GM21515 (cell line): ENCODE data around the gene IGSF6.
"Not testable (repeated sequence)": the region's sequence is repeated elsewhere in the genome, so short reads cannot be mapped to it uniquely, and the experiment has no call there.

Source experiments
- ATAC-seq: cut with Tn5 transposase; IDR thresholded peaks from one replicate; pipeline ENCODE4 v1.9.1; 2021; ENCODE audit not compliant: unreplicated experiment

IGSF6 gene, protein sequence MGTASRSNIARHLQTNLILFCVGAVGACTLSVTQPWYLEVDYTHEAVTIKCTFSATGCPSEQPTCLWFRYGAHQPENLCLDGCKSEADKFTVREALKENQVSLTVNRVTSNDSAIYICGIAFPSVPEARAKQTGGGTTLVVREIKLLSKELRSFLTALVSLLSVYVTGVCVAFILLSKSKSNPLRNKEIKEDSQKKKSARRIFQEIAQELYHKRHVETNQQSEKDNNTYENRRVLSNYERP

DNA sequence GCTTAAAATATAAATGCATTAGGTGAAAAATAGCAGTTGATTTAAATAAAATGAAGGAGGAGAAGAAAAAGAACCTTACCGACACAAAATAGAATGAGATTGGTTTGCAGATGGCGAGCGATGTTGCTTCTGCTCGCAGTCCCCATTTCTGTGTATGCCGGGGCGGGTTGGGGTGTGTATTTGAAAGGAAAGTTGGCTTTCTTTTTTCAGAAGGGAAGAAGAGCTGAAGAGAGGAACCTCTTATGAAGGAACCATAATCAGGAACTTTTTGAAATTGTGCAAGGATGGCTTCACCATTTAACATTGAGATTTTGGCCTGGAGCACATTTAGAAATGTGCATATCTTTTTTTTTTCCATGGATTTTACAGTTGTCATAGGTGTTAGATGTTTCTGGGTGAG, at the start of gene IGSF6:
IGSF6 (minus strand) TSS at position 156 of the 400 bp plus-strand sequence; CDS start at position 146, 10 bp downstream.
- no peak for ATAC-seq

DNA sequence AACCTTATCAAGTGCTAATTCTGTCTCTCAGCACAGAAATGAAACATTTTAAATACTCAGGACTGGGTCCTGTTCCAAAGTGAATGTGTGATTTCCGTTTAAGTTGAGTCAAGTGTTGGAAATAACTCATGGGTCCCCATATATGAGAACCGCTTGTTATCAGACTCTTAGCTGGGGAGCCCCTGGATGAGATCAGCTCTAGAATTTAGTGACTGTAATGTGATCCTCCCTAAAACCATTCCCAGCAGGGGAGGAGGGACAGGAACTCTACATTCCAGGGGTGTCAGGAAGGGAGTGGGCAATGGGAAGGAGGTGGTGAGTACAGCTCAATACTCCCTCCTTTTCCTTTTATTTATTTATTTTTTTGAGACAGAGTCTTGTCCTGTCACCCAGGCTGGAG, 48.9 kb upstream of the IGSF6 start:
- ATAC-seq: no peak

DNA sequence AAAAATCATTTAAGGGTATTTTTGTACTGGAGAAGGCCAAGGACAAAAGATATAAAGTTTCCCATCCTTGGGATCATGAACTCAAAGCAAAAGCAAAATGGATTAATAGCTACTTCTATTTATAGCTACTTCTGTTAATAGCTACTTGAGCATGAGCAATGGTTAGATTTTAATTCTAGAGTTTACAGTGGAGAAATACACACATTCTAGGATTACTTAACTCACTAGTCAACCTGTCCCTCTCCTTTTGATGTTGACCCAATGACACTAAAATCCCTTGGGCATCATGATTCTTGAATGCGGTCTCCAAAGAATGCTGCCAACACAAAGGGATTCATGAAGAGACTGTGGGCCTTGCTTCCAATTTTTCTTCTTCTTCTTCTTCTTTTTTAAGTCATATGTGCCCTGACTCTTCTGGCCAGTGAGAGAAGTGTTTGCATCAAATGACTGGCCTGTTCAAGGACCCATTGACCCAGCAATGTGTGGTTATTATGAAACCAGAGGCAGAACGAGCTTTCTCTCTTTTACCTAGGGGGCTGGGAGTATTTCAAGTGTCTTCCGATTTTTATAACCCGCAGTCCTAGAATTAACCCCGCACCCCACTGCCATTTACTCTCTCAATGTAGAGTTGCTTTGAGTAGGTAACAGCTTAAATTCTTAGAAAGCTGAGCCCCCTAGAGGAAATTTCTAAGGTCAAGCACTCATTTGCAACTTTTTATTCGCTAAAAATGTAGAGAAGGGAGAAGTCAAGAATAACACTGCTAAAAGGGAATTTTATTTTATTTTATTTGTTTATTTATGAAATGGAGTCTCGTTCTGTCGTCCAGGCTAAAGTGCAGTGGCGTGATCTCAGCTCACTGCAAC, 46.0 kb upstream of the IGSF6 start:
- no peak for ATAC-seq

DNA sequence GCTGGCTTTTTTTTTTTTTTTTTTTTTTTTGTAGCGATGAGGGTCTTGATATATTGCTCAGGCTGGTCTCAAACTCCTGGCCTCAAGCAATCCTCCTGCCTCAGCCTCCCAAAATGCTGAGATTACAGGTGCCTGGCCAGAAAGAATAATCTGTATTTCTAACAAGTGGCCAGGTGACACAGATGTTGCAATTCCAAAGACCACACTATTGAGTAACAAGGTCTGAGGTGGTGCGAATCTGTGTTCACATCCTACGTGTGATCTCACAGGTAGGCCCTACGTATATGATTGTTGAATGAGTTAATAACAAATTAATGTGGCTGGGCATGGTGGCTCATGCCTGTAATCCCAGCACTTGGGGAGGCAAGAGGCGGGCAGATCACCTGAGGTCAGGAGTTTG, 44.6 kb upstream of the IGSF6 start:
- ATAC-seq: no peak

DNA sequence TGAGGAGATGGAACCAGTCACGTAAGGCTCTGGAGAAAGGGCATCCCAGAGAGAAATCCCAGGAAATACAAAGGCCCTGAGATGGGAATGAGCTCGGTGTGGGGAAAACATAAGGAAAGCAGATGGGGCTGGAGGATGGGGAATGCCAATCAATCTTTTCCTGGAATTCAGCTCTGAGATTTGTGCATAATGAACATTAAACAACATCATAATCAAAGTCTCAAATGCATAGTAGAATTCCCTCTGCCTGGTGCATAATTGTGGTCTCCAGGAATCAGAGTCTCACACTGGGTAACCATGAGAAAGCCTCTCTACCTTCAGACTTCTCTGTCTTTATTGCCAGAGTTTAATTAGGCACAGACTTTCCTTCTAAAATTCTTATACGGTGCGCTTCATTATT, 42.2 kb upstream of the IGSF6 start:
- no peak for ATAC-seq

DNA sequence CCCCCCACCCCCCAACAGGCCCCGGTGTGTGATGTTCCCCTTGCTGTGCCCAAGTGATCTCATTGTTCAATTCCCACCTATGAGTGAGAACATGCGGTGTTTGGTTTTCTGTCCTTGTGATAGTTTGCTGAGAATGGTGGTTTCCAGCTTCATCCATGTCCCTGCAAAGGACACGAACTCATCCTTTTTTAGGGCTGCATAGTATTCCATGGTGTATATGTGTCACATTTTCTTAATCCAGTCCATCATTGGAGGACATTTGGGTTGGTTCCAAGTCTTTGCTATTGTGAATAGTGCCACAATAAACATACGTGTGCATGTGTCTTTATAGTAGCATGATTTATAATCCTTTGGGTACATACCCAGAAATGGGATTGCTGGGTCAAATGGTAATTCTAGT, 38.6 kb upstream of the IGSF6 start:
- ATAC-seq: not testable (repeated sequence)

DNA sequence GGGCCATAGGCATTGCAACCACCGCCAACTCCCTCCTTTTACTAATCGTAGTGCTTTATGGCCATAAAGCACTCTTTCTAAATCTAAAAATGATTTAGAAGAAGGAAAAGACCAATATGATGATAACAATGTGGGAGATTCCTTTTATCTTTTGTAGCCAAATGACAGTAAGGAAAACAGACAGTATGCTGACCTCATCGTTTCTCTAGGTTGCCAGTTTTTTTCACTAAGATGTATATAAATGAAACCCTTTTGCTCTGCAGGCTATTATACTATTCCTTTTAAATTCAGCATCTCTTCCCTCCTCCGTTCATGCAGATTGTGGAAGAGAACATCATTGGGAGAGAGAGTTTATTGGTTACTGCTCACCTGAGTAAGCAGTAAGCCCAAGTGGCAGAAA, 36.7 kb upstream of the IGSF6 start:
- no peak for ATAC-seq

DNA sequence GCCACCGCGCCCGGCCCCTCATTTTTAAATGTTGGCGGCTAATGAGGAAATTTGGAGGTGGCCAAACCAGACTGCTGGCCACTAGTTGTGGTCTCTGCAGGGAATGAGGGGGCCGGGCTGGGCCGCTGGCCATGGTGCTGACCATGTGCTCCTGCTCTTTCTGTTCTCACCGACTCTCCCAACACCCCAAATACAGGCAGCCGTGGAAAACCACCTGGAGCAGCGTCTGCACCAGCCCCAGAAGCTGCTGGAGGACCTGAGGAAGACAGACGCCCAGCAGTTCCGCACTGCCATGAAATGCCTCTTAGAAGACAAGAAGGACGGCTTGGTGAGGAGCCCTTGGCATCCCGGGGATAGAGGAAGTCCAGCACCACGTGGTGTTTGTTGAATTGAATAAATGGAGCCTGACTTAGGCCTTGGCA, 32.6 kb upstream of the IGSF6 start:
- no peak for ATAC-seq

DNA sequence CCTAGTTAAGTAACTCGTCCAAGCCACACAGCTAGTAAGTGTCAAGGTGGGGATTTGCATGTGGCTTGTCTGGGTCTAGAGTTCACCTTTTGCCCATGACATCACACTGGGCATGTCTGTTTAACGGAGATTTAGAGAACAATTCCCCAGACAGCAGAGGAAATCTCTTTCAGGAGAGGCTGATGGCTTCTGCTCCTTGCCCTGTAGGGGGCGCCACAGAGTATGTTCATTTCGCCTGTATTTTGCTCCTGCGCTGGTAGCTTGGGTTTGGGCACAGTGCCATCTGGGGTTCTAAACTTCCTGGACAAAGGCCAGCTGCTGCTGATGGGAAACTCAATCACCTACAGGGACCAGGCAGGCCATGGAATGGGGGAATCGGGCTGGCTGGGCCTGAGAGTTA, 31.8 kb upstream of the IGSF6 start:
- ATAC-seq: no peak

DNA sequence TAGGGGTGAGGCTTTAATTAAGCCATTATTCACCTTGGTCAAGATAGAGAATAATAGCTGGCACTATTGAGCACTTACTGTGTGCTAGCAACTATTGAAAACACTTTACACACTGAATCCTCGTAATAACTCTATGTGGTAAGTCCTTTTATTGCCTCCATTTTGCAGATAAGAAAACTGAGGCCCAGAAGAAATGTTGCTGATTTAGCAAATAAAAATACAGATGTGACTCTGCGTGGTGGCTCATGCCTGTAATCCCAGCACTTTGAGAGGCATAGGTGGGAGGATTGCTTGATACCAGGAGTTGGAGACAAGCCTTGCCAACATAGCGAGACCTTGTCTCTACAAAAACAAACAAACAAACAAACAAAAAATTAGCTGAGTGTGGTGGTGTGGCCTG, 30.8 kb upstream of the IGSF6 start:
- no peak for ATAC-seq

DNA sequence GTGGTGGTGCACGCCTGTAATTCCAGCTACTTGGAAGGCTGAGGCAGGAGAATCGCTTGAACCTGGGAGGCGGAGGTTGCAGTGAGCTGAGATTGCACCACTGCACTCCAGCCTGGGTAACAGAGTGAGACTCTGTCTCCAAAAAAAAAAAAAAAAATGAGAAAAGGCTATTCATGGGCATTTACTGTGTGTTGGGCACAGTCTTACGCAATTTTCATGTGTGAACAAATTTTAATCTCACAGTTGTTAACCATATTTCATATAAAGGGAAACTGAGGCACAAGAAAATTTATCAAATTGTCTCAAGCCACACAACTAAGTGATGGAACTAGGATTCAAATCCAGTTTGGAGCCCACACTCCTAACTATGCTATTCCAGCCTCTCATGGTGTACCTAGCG, 28.3 kb upstream of the IGSF6 start:
- ATAC-seq: not testable (repeated sequence)

DNA sequence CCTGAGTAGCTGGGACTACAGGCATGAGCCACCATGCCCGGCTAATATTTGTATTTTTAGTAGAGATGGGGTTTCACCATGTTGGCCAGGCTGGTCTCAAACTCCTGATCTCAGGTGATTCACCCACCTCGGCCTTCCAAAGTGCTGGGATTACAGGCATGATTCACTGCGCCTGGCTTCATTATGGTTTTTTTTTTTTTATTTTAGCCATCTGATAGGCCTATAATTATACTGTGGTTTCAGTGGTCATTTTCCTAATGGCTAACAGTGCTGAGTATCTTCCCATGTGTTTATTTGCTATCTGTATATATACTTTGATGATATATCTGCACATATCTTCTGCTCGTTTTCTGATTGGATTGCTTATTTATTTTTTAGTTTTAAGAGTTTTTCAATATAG, 22.0 kb upstream of the IGSF6 start:
- not testable (repeated sequence) for ATAC-seq

DNA sequence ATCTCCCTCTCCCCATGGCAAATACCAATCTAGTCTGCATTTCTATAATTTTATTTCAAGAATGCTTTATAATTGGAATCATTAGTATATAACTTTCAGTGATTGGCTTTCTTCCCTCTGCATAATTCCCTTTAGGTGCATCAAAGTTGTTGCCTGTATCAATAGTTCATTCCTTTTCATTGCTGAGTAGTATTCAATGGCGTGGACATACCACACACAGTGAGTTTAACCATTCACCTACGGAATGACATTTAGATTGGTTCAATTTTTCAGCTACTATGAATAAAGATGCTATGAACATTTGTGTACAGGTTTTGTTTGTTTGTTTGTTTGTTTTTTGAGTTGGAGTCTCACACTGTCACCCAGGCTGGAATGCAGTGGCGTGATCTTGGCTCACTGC, 21.1 kb upstream of the IGSF6 start:
- ATAC-seq: no peak

DNA sequence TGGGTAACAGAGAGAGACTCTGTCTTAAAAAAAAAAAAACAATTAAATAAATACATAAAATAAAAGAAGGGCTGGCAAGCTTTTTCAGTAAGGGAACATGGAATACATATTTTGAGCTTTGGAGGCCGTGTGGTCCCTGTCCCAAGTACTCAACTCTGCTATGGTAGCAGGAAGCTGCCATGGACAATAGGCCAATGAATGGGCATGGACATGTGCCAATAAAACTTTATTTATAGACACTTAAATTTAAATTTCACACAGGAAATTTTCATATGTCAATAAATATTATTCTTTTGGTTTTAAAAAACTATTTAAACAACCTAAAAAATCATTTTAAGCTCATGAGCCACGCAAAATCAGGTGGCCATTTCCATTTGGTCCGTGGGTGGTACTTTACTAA, 15.2 kb upstream of the IGSF6 start:
- no peak for ATAC-seq

DNA sequence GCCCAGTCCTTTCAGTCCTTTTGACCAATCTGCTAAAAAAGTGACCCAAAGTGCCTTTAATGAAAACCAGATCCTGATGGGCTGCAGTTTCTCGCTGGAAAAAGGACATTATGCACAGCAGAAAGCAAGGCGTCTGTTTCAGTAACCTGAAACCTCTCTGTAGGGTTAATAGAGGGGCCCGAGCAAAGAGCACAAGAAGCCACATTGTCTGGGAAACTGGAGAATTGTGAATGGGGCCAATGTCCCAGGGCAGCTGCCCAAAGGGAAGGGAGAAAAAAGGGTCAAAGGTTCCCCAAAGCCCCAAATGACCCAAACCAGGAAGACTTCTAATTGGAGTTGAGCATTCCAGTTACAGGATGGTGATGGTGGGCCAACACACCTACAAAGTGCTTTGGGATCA, 14.4 kb upstream of the IGSF6 start:
- ATAC-seq: no peak

DNA sequence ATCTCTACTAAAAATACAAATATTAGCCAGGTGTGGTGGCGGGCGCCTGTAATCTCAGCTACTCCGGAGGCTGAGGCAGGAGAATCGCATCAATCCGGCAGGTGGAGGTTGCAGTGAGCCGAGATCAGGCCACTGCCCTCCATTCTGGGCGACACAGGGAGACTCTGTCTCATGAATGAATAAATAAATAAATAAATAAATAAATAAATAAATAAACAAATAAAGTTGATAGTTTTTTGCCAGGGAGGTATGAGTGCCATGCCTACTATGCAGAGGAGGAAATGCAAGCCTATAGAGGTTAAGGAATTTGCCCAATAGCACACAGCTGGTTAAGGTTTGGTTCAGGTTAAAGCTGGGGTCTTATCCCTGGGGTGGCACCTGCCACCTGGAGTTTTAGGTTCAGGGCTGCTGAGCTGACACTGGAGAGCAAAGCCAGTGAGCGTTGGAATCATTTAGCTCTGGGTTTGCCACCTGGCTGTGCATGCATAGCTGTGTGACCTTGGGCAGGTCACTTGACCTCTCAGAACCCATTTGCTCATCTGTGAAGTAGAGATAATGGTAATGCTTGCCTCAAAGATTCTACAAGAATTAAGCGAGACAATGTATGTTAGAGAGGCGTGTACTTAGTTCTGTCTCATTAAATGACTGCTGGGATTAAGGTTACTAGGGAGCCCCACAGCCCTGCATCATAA, 12.5 kb upstream of the IGSF6 start:
- no peak for ATAC-seq

DNA sequence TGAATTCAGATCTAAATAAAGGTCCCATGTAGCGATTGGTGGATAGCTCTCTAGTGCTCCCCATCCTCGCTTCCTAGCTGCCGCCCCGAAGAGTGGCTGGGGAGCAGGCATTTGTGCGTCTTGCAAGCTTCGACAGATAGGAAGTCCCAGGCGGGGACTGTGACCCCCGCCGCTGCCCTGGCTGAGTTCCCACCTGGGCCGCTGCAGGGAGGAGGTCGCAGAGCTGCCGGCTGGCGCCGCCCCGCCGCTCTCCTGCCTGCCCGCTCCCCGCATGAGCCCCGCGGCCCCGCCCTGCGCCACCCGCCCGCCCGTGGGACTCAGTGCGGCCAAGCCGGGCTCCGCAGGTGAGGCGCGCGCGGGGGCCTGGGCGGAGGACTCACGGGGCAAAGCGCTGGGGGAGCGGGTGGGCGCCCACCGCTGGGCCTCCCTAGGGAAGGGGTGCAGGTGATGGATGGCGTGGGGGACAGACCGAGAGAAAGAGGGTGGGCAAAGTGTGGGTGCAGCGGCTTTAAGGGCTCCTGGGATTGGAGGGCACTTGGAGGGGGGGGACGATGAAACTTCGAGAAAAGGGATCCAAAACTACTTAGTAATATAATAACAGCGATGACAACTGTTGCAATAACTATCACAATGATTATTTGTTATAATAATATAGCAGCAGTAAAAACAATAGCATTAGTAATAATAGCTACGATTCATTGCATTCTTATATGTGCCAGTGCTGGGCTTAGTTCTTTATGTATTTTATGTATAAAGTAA, 11.7 kb upstream of the IGSF6 start, which contains the start of gene OTOA:
OTOA (plus strand) TSS at position 80 of the 759 bp plus-strand sequence. CDS start 14,547 bp downstream, outside the sequence.
- no peak for ATAC-seq

DNA sequence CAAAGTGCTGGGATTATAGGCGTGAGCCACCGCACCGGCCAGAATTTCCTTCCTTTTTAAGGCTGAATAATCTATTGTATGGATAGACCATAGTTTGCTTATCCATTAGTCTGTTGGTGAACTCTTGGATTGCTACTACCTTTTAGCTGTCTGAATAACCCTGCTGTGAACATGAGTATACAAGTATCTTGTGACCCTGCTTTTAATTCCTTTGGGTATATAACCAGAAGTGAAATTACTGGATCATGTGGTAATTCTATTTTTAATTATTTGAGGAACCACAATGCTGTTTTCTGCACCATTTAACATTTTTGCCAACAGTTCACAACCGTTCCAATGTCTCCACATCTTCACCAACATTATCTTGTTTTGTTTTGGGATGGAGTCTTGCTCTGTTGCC, 6.7 kb upstream of the IGSF6 start:
- ATAC-seq: no peak

DNA sequence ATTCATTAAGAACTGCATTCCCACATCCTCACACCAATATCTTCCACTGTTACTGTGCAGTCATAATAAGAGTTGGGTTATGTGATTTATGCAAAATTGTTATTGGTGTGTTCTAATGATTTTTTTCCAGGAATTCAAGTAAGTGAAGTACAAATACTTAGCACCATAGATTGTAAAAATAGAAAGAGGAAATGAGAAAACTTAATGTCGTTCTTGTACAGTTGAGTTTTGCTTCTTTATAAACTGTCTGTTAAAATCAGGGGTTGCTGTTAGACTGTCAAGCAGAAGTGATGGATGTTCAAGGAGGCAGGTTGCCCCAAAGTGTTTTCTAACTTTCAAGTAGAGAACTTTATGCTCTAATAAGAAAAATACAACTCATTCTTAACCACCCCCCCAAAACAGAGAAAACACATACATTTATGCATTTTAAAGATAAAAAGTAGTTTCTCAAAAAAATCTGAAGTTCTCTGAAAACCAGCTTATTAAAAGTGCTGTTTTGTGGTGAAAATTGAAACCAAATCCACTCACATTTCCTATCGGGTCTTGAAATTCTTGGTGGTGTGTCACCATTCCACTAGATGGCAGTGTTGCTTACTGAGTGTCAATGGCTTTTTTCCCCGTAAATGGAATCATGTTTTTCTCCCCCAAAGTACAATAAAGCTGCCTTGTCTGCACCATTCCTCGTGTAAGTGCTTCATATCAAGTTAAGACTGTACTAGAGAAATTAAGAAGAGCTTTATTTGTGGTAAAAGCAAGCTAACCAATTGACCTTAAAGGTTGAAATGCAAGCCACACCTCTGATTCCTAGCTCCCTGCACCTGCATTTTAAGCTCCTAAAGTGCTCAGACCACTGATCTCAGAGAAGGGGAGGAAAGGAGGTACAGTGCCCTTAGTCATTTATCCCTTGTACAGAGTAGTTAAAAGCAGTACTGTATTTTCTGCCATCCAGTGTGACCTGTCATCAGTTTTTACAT, 4.7 kb upstream of the IGSF6 start:
- ATAC-seq: no peak

DNA sequence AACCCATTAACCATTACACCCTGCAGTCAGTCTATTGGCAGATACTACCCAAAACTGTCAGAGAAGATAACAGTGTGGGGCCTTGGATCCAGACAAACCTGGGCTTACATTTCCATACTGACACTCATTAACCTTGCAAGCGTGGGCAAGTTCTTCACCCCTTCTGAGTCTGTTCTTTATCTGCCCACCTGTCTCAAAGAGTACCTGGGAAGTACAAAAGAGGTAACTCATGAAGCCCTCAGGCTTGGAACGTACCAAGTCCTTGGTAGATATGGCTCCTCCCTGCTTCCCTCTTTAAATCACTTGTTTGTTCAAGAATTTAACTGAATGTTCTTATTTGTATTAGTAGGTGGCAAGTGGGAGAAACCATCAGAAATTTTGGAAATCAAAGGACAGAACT, 2.5 kb upstream of the IGSF6 start:
- no peak for ATAC-seq
